ENCODE data around the gene FBXL20.

- TF ChIP-seq FOXM1 (IDR thresholded peaks at IDR 0.05; ENCODE audit: low read depth, low read length) (no peak), MTA2 (IDR thresholded peaks at IDR 0.05; ENCODE audit: low read depth) (no peak), POLR2AphosphoS5 (IDR thresholded peaks at IDR 0.05; ENCODE audit: low read length) (no peak), RBBP5 (conservative IDR thresholded peaks at IDR 0.05) (no peak), SIX5 (IDR thresholded peaks at IDR 0.05; ENCODE audit: low read depth, low read length, severe bottlenecking) (no peak), SIN3A (IDR thresholded peaks at IDR 0.05; ENCODE audit: low read depth, low read length) (no peak)
- TF ChIP-seq, protein P1, sequence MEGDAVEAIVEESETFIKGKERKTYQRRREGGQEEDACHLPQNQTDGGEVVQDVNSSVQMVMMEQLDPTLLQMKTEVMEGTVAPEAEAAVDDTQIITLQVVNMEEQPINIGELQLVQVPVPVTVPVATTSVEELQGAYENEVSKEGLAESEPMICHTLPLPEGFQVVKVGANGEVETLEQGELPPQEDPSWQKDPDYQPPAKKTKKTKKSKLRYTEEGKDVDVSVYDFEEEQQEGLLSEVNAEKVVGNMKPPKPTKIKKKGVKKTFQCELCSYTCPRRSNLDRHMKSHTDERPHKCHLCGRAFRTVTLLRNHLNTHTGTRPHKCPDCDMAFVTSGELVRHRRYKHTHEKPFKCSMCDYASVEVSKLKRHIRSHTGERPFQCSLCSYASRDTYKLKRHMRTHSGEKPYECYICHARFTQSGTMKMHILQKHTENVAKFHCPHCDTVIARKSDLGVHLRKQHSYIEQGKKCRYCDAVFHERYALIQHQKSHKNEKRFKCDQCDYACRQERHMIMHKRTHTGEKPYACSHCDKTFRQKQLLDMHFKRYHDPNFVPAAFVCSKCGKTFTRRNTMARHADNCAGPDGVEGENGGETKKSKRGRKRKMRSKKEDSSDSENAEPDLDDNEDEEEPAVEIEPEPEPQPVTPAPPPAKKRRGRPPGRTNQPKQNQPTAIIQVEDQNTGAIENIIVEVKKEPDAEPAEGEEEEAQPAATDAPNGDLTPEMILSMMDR (IDR thresholded peaks at IDR 0.05 in 2 of 3, conservative IDR thresholded peaks at IDR 0.05 in 1 of 3; ENCODE audit: control insufficient read depth in 2 of 3, extremely low read depth in 1 of 3, insufficient read depth in 1 of 3, low read depth in 3 of 3, low read length in 3 of 3) = no peak
Measured at GRCh38 chr17:39238311-39238972, 163.0 kb downstream of the FBXL20 start.

Data from GM12878 (cell line).